ENCODE data around the gene FAM114A1.
"Not testable (repeated sequence)": the region's sequence is repeated elsewhere in the genome, so short reads cannot be mapped to it uniquely, and the experiment has no call there.

FAM114A1 gene

GRCh38 chr4:38904682-38905081 lies 37.1 kb downstream of the FAM114A1 start:
- DNase-seq, result no peak

GRCh38 chr4:38905652-38906385 lies 38.2 kb downstream of the FAM114A1 start:
- DNase-seq, result no peak

GRCh38 chr4:38907696-38908270 lies 40.2 kb downstream of the FAM114A1 start:
- DNase-seq, result no peak

- DNase-seq, result no peak
Observed at GRCh38 chr4:38909015-38909414, 41.4 kb downstream of the FAM114A1 start.

- no peak for DNase-seq
Observed at GRCh38 chr4:38911257-38911656, 43.7 kb downstream of the FAM114A1 start.

- DNase-seq, result no peak
Observed at GRCh38 chr4:38914854-38915253, 47.2 kb downstream of the FAM114A1 start.

- not testable (repeated sequence) for DNase-seq
Observed at GRCh38 chr4:38916267-38916666, 48.7 kb downstream of the FAM114A1 start.

- no peak for DNase-seq
Observed at GRCh38 chr4:38917481-38918025, 49.9 kb downstream of the FAM114A1 start.

- no peak for DNase-seq
Observed at GRCh38 chr4:38919494-38919893, 51.9 kb downstream of the FAM114A1 start.

GRCh38 chr4:38920186-38920585 lies 52.6 kb downstream of the FAM114A1 start:
- DNase-seq, result no peak

- no peak for DNase-seq
Observed at GRCh38 chr4:38920677-38921076, 53.1 kb downstream of the FAM114A1 start.

GRCh38 chr4:38921151-38921550 lies 53.5 kb downstream of the FAM114A1 start:
- no peak for DNase-seq

GRCh38 chr4:38923746-38924145 lies 56.1 kb downstream of the FAM114A1 start:
- DNase-seq, result no peak

- no peak for DNase-seq
Observed at GRCh38 chr4:38924353-38924752, 56.7 kb downstream of the FAM114A1 start.

- DNase-seq, result no peak
Observed at GRCh38 chr4:38925492-38926413, 58.1 kb downstream of the FAM114A1 start.

GRCh38 chr4:38926896-38927295 lies 59.3 kb downstream of the FAM114A1 start:
- no peak for DNase-seq

- no peak for DNase-seq
Observed at GRCh38 chr4:38928568-38928967, 61.0 kb downstream of the FAM114A1 start.

GRCh38 chr4:38928974-38929373 lies 61.4 kb downstream of the FAM114A1 start:
- DNase-seq, result no peak

GRCh38 chr4:38930204-38930603 lies 62.6 kb downstream of the FAM114A1 start:
- DNase-seq, result no peak

- no peak for DNase-seq
Observed at GRCh38 chr4:38930707-38931106, 63.1 kb downstream of the FAM114A1 start.

- no peak for DNase-seq
Observed at GRCh38 chr4:38931125-38931524, 63.5 kb downstream of the FAM114A1 start.

GRCh38 chr4:38935391-38936073 lies 67.9 kb downstream of the FAM114A1 start:
- DNase-seq, result no peak

- no peak for DNase-seq
Observed at GRCh38 chr4:38939165-38939564, 71.6 kb downstream of the FAM114A1 start.
